DND-41 (cell line): ENCODE results near the gene ZMYM4.

Experiments used
- ATAC-seq: fragments of 200-7000 bp; cut with Tn5 transposase; 3 replicates; pipeline ENCODE4 v1.9.1; 2021; ENCODE audit warnings: low read depth; ENCODE audit not compliant: insufficient read depth
- DNase-seq: peaks from one replicate; pipeline ENCODE4 v3.0.0-alpha.2; 2020
- H2AFZ ChIP-seq: 2 replicates; pipeline ENCODE4 v1.6.0; 2012; ENCODE audit warnings: low read depth, low read length
- H3K27ac ChIP-seq: 2 replicates; pipeline ENCODE4 v1.5.1; 2012; ENCODE audit warnings: low read length, inconsistent platforms
- H3K27me3 ChIP-seq: fragments of 200-600 bp; sonication (generic); 2 replicates; pipeline ENCODE4 v1.6.0; 2012; ENCODE audit warnings: low read length, mild to moderate bottlenecking, inconsistent platforms; ENCODE audit not compliant: insufficient read depth, poor library complexity
- H3K36me3 ChIP-seq: 2 replicates; pipeline ENCODE4 v1.5.1; 2012; ENCODE audit warnings: low read length, inconsistent platforms; ENCODE audit not compliant: insufficient read depth
- H3K4me1 ChIP-seq: 2 replicates; pipeline ENCODE4 v1.5.1; 2012; ENCODE audit warnings: mild to moderate bottlenecking, low read length; ENCODE audit not compliant: insufficient read depth
- H3K4me2 ChIP-seq: 2 replicates; pipeline ENCODE4 v1.6.0; 2012; ENCODE audit warnings: mild to moderate bottlenecking, moderate library complexity, low read length, inconsistent platforms; ENCODE audit not compliant: insufficient read depth
- H3K4me3 ChIP-seq, 2 experiments: fragments of 200-600 bp in 1 of 2; shearing (Covaris generic) in 1 of 2; 2 replicates each; pipeline ENCODE4 v1.5.1; 2012 to 2016; ENCODE audit warnings: inconsistent platforms in 2 of 2, low read length in 2 of 2, mild to moderate bottlenecking in 2 of 2, low read depth in 1 of 2, moderate library complexity in 1 of 2
- H3K79me2 ChIP-seq: 2 replicates; pipeline ENCODE4 v1.6.0; 2012; ENCODE audit warnings: low read length, inconsistent platforms; ENCODE audit not compliant: insufficient read depth
- H3K9ac ChIP-seq: 2 replicates; pipeline ENCODE4 v1.6.0; 2012; ENCODE audit warnings: low read depth, mild to moderate bottlenecking, inconsistent platforms, low read length, moderate library complexity
- H3K9me3 ChIP-seq: 2 replicates; pipeline ENCODE4 v1.5.1; 2012; ENCODE audit warnings: low read length, moderate library complexity, mild to moderate bottlenecking, inconsistent platforms; ENCODE audit not compliant: insufficient read depth, severe bottlenecking
- H4K20me1 ChIP-seq: 2 replicates; pipeline ENCODE4 v1.6.0; 2012; ENCODE audit warnings: low read length; ENCODE audit not compliant: insufficient read depth
- CTCF ChIP-seq: IDR thresholded peaks from 2 replicates; pipeline ENCODE4 v1.5.1; 2012; ENCODE audit warnings: borderline replicate concordance, low read length, moderate library complexity, mild to moderate bottlenecking; ENCODE audit not compliant: poor library complexity, severe bottlenecking; ENCODE audit errors: extremely low read depth
- EZH2 ChIP-seq: IDR thresholded peaks from 3 replicates; pipeline ENCODE4 v1.6.1; 2012; ENCODE audit warnings: borderline replicate concordance, low read depth, mild to moderate bottlenecking, moderate library complexity, low read length, inconsistent platforms; ENCODE audit not compliant: severe bottlenecking

The ZMYM4 gene

GRCh38 chr1:35361638-35362037, 93.1 kb downstream of the ZMYM4 start:
- Histone ChIP-seq H3K27me3 (no peaks in the 10 kb centered on the region), H3K79me2 (peaks cover 2% of the 10 kb centered on the region; the same call in 1 of the 2 replicates), H3K9ac (no peak overlapping the region), H3K4me3 (no peak overlapping the region), H3K36me3 (peaks cover 49% of the 10 kb centered on the region), H4K20me1 (no peaks in the 10 kb centered on the region), H3K4me2 (no peak overlapping the region), H3K4me1 (no peaks in the 10 kb centered on the region), H3K9me3 (no peaks in the 10 kb centered on the region), H3K27ac (no peak overlapping the region), H2AFZ (no peak overlapping the region)
- no peak for TF ChIP-seq CTCF
- no peak for TF ChIP-seq EZH2
- DNase-seq (no peak), ATAC-seq (no peak)

- Histone ChIP-seq H3K27ac (no peak overlapping the region), H3K4me2 (no peak overlapping the region), H3K9me3 (no peaks in the 10 kb centered on the region), H3K4me3 (no peak overlapping the region), H3K79me2 (no peaks in the 10 kb centered on the region; the same call in 1 of the 2 replicates), H3K9ac (no peak overlapping the region), H2AFZ (no peak overlapping the region), H3K27me3 (no peaks in the 10 kb centered on the region), H3K4me1 (peaks cover under 1% of the 10 kb centered on the region; the same call in 1 of the 2 replicates), H4K20me1 (no peaks in the 10 kb centered on the region), H3K36me3 (peaks cover 47% of the 10 kb centered on the region)
- no peak for DNase-seq
- ATAC-seq: no peak
- TF ChIP-seq CTCF (no peak), EZH2 (no peak)
These were observed 96.2 kb downstream of the ZMYM4 start for GRCh38 chr1:35364741-35365140.

GRCh38 chr1:35367914-35368313, 99.4 kb downstream of the ZMYM4 start:
- TF ChIP-seq CTCF (no peak), EZH2 (no peak)
- no peak overlapping the region for H3K9ac ChIP-seq
- peaks cover 40% of the 10 kb centered on the region for H3K36me3 ChIP-seq
- H4K20me1 ChIP-seq: no peaks in the 10 kb centered on the region
- no peaks in the 10 kb centered on the region for H3K27me3 ChIP-seq
- peaks cover 10% of the 10 kb centered on the region for H3K4me1 ChIP-seq
- no peak for DNase-seq
- H3K9me3 ChIP-seq: no peaks in the 10 kb centered on the region
- H3K4me3 ChIP-seq: no peak overlapping the region
- H2AFZ ChIP-seq: no peak overlapping the region
- no peak overlapping the region for H3K4me2 ChIP-seq
- no peak for ATAC-seq
- no peaks in the 10 kb centered on the region; the same call in 1 of the 2 replicates for H3K79me2 ChIP-seq
- no peak overlapping the region for H3K27ac ChIP-seq
